GM21528 (cell line): ENCODE results near the gene ITPR1.
"Not testable (repeated sequence)": the region's sequence is repeated elsewhere in the genome, so short reads cannot be mapped to it uniquely, and the experiment has no call there.

ENCODE experiments used
- ATAC-seq: cut with Tn5 transposase; IDR thresholded peaks from one replicate; pipeline ENCODE4 v1.9.1; 2021; ENCODE audit warnings: mild to moderate bottlenecking, moderate library complexity; ENCODE audit not compliant: unreplicated experiment, low FRiP score

ITPR1 gene

GRCh38 chr3:4493014-4493940, at the start of gene ITPR1:
ITPR1 (plus strand) TSS chr3:4493348; CDS start chr3:4516492, 23,144 bp downstream.
- ATAC-seq, result peak; percentile 91

GRCh38 chr3:4447295-4447999, 45.7 kb upstream of the ITPR1 start:
- no peak for ATAC-seq

GRCh38 chr3:4448187-4448586, 45.0 kb upstream of the ITPR1 start:
- no peak for ATAC-seq

GRCh38 chr3:4449043-4449805, 43.9 kb upstream of the ITPR1 start:
- ATAC-seq, result no peak

- no peak for ATAC-seq
Measured at GRCh38 chr3:4454142-4454541, 39.0 kb upstream of the ITPR1 start.

- ATAC-seq, result not testable (repeated sequence)
Measured at GRCh38 chr3:4456780-4457179, 36.4 kb upstream of the ITPR1 start.

GRCh38 chr3:4458961-4459360, 34.2 kb upstream of the ITPR1 start:
- ATAC-seq, result no peak

- no peak for ATAC-seq
Measured at GRCh38 chr3:4460334-4460733, 32.8 kb upstream of the ITPR1 start.

GRCh38 chr3:4461468-4462090, 31.6 kb upstream of the ITPR1 start:
- no peak for ATAC-seq

- ATAC-seq, result no peak
Measured at GRCh38 chr3:4462369-4463040, 30.6 kb upstream of the ITPR1 start.

GRCh38 chr3:4464576-4464975, 28.6 kb upstream of the ITPR1 start:
- no peak for ATAC-seq

GRCh38 chr3:4466741-4467521, 26.2 kb upstream of the ITPR1 start, which contains the start of gene SUMF1:
SUMF1 (minus strand) TSS chr3:4467269; CDS start chr3:4467245, 24 bp downstream.
- ATAC-seq, result peak; percentile 99

GRCh38 chr3:4467522-4467867, 25.7 kb upstream of the ITPR1 start:
- ATAC-seq, result no peak

- no peak for ATAC-seq
Measured at GRCh38 chr3:4471907-4472306, 21.2 kb upstream of the ITPR1 start.

- ATAC-seq, result no peak
Measured at GRCh38 chr3:4472312-4472711, 20.8 kb upstream of the ITPR1 start.

- ATAC-seq, result no peak
Measured at GRCh38 chr3:4472766-4473165, 20.4 kb upstream of the ITPR1 start.

GRCh38 chr3:4474683-4475490, 18.3 kb upstream of the ITPR1 start:
- ATAC-seq, result peak; percentile 52

GRCh38 chr3:4475804-4476203, 17.3 kb upstream of the ITPR1 start:
- ATAC-seq, result no peak
